Activated naive CD8-positive, alpha-beta T cell treated with anti-CD3 and anti-CD28 coated beads, Interleukin-2, amount 10 ng/mL, durations not matched to agents 7 days and 5 days (primary cell): Measurements from ENCODE around the gene IFI27. TPM values are rescaled to one million over a fixed set of nuclear protein-coding genes. Genes with fewer than 3 reads are reported as not detected.
"Not testable (repeated sequence)": the region's sequence is repeated elsewhere in the genome, so short reads cannot be mapped to it uniquely, and the experiment has no call there.

Experiments
- ATAC-seq: fragments of 150-1000 bp; cut with Tn5 transposase; one replicate; pipeline ENCODE4 v1.10.0; 2021; ENCODE audit warnings: low read depth, moderate library complexity
- POLR2A ChIA-PET: fragments of 350-600 bp; sonication (Branson Sonifier 250); formaldehyde crosslinking; loops from one replicate; lab custom pipeline; 2021; ENCODE audit warnings: antibody characterized with exemption; lab: Charles Lee
- DNase-seq: peaks from one replicate; pipeline ENCODE4 v3.0.0; 2021
- H3K27ac Mint-ChIP-seq: one replicate; pipeline ENCODE4 v1.8.0; 2022; ENCODE audit warnings: mild to moderate bottlenecking, mixed read lengths
- H3K27me3 Mint-ChIP-seq: one replicate; pipeline ENCODE4 v1.8.0; 2022; ENCODE audit warnings: mild to moderate bottlenecking, moderate library complexity, mixed read lengths
- H3K36me3 Mint-ChIP-seq: one replicate; pipeline ENCODE4 v1.8.0; 2021; ENCODE audit warnings: mild to moderate bottlenecking, mixed read lengths
- H3K4me1 Mint-ChIP-seq: one replicate; pipeline ENCODE4 v1.8.0; 2021; ENCODE audit warnings: mixed read lengths
- H3K4me3 Mint-ChIP-seq: one replicate; pipeline ENCODE4 v1.8.0; 2022; ENCODE audit warnings: mild to moderate bottlenecking, moderate library complexity, mixed read lengths
- H3K9me3 Mint-ChIP-seq: one replicate; pipeline ENCODE4 v1.8.0; 2021; ENCODE audit warnings: mixed read lengths
- total RNA-seq, 2 experiments: library from RNA; stranded (reverse); gene quantifications; one replicate each; pipeline ENCODE4 v1.2.3, GENCODE V29; 2021

The IFI27 gene
- total RNA-seq, 2 experiments from 2014 or later, result 237 to 274 TPM

GRCh38 chr14:94153750-94154342, 43.3 kb downstream of the IFI27 start:
- H3K27ac Mint-ChIP-seq, result no peak overlapping the region
- ATAC-seq, result no peak
- peaks cover 33% of the 10 kb centered on the region for H3K27me3 Mint-ChIP-seq
- H3K9me3 Mint-ChIP-seq, result no peaks in the 10 kb centered on the region
- H3K36me3 Mint-ChIP-seq, result no peaks in the 10 kb centered on the region
- DNase-seq, result no peak
- POLR2A ChIA-PET, result no interaction called here
- no peak overlapping the region for H3K4me3 Mint-ChIP-seq
- peaks cover 12% of the 10 kb centered on the region for H3K4me1 Mint-ChIP-seq

GRCh38 chr14:94156143-94156542, 45.6 kb downstream of the IFI27 start:
- ATAC-seq, H3K27ac Mint-ChIP-seq, DNase-seq, H3K4me3 Mint-ChIP-seq, H3K36me3 Mint-ChIP-seq, H3K9me3 Mint-ChIP-seq, POLR2A ChIA-PET: not testable (repeated sequence)
- H3K4me1 Mint-ChIP-seq, result peaks cover 17% of the 10 kb centered on the region
- H3K27me3 Mint-ChIP-seq, result peaks cover 12% of the 10 kb centered on the region

DNA sequence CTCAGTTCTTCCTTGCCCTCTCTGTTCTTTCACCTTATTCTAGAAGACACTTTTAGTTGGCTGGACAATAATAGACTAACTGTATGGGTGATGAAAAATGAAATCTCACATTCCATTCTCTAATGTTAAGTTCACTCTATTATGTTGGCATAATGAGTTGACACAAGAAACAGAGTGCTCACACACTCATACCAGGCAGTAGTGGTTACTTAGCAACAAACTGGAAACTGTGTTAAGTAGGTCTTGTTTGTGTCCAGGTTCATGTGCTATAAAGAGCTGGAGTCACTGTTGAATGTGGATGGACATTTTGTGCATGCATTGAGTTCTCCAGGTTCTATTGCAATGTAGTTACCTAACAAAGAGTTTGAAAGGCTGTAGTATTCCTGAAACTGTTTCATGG, 46.7 kb downstream of the IFI27 start:
- ATAC-seq (no peak), DNase-seq (no peak)
- Mint-ChIP-seq H3K4me3 (no peak overlapping the region), H3K4me1 (peaks cover 24% of the 10 kb centered on the region), H3K9me3 (peaks cover 2% of the 10 kb centered on the region), H3K27me3 (peaks cover 10% of the 10 kb centered on the region), H3K27ac (no peak overlapping the region), H3K36me3 (no peaks in the 10 kb centered on the region)
- POLR2A ChIA-PET, result no interaction called here

GRCh38 chr14:94158239-94158883, 47.8 kb downstream of the IFI27 start:
- Mint-ChIP-seq H3K27ac (no peak overlapping the region), H3K27me3 (peaks cover 4% of the 10 kb centered on the region), H3K4me3 (peak overlapping the region; percentile 47), H3K4me1 (peaks cover 26% of the 10 kb centered on the region), H3K9me3 (peaks cover 2% of the 10 kb centered on the region), H3K36me3 (no peaks in the 10 kb centered on the region)
- DNase-seq (no peak), ATAC-seq (peak; percentile 86)
- POLR2A ChIA-PET, result no interaction called here

- no peak overlapping the region for H3K4me3 Mint-ChIP-seq
- H3K27ac Mint-ChIP-seq, result peak overlapping the region; percentile 59
- no peaks in the 10 kb centered on the region for H3K36me3 Mint-ChIP-seq
- POLR2A ChIA-PET, result interaction anchor here (0.8 kb wide), 1 partner anchor 8 kb away, joined by 3 read pairs; no protein-coding TSS in a partner anchor
- H3K9me3 Mint-ChIP-seq, result peaks cover 2% of the 10 kb centered on the region
- H3K4me1 Mint-ChIP-seq, result peaks cover 26% of the 10 kb centered on the region
- no peak for DNase-seq
- peaks cover 3% of the 10 kb centered on the region for H3K27me3 Mint-ChIP-seq
- ATAC-seq, result peak; percentile 23
These were observed 50.5 kb downstream of the IFI27 start for GRCh38 chr14:94161058-94161457.

GRCh38 chr14:94161981-94162380, 51.4 kb downstream of the IFI27 start:
- H3K4me1 Mint-ChIP-seq, result peaks cover 26% of the 10 kb centered on the region
- no peak for ATAC-seq
- no peak for DNase-seq
- POLR2A ChIA-PET, result interaction anchor here (1.0 kb wide), 1 partner anchor 13 kb away, joined by 3 read pairs; no protein-coding TSS in a partner anchor
- H3K27me3 Mint-ChIP-seq, result peaks cover 3% of the 10 kb centered on the region
- H3K36me3 Mint-ChIP-seq, result no peaks in the 10 kb centered on the region
- peaks cover 2% of the 10 kb centered on the region for H3K9me3 Mint-ChIP-seq
- H3K27ac Mint-ChIP-seq, result no peak overlapping the region
- H3K4me3 Mint-ChIP-seq, result no peak overlapping the region

- Mint-ChIP-seq H3K9me3 (peaks cover 2% of the 10 kb centered on the region), H3K27me3 (no peaks in the 10 kb centered on the region), H3K4me3 (no peak overlapping the region), H3K4me1 (peaks cover 26% of the 10 kb centered on the region), H3K36me3 (no peaks in the 10 kb centered on the region), H3K27ac (no peak overlapping the region)
- POLR2A ChIA-PET, result interaction anchor here (1.0 kb wide), 1 partner anchor 12 kb away, joined by 3 read pairs; no protein-coding TSS in a partner anchor
- ATAC-seq (no peak), DNase-seq (no peak)
These were observed 51.9 kb downstream of the IFI27 start for GRCh38 chr14:94162466-94162865.

DNA sequence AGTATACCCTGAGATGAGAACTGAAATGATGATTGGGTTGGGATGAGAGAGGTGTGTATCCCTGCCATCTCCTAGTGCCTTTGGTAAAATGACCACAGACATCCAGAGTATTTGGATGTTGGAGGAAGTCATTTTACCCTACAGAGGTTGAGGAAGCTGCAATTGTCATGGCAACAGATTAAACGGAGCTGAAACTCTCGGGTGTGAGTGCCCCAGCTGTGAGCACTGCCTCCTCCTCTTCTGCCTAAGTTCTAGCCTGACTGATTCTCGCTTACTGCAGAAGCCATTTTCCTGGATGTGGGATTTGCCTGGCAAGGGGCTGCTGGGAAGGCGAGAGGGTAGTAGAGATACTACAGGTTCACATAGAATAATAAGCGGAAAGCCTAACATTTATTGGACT, 53.3 kb downstream of the IFI27 start:
- H3K4me1 Mint-ChIP-seq, result peaks cover 14% of the 10 kb centered on the region
- DNase-seq (no peak), ATAC-seq (no peak)
- H3K27me3 Mint-ChIP-seq, result no peaks in the 10 kb centered on the region
- no peak overlapping the region for H3K27ac Mint-ChIP-seq
- H3K4me3 Mint-ChIP-seq, result no peak overlapping the region
- H3K36me3 Mint-ChIP-seq, result no peaks in the 10 kb centered on the region
- POLR2A ChIA-PET, result no interaction called here
- peaks cover 2% of the 10 kb centered on the region for H3K9me3 Mint-ChIP-seq

GRCh38 chr14:94164685-94165431, 54.3 kb downstream of the IFI27 start:
- Mint-ChIP-seq H3K4me1 (peaks cover 12% of the 10 kb centered on the region), H3K27me3 (peaks cover 5% of the 10 kb centered on the region), H3K9me3 (peaks cover 2% of the 10 kb centered on the region), H3K27ac (no peak overlapping the region), H3K4me3 (no peak overlapping the region), H3K36me3 (no peaks in the 10 kb centered on the region)
- POLR2A ChIA-PET, result no interaction called here
- ATAC-seq (no peak), DNase-seq (no peak)

DNA sequence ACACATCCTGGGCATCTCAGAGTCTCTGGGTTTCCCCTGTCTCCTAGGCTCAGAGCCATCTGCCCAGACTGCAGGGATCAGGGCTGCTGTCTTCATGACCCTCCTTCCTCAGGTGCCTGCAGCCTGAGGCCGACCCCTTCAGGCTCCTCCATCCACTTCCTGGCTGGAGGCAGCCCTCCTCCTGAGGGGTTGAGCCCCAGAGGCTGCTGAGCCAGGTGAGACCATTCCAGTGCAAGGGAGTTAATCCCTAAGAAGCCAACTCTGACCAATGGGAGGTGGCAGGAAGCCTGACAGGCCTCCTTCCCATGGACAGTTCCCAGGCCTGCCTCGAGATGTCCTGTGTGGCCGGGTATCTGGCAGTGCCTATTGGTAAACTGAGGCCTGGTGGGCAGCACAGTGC, 55.2 kb downstream of the IFI27 start:
- no peaks in the 10 kb centered on the region for H3K9me3 Mint-ChIP-seq
- H3K27ac Mint-ChIP-seq, result no peak overlapping the region
- H3K4me3 Mint-ChIP-seq, result no peak overlapping the region
- H3K36me3 Mint-ChIP-seq, result no peaks in the 10 kb centered on the region
- ATAC-seq (no peak), DNase-seq (no peak)
- peaks cover 5% of the 10 kb centered on the region for H3K27me3 Mint-ChIP-seq
- POLR2A ChIA-PET, result no interaction called here
- peaks cover 12% of the 10 kb centered on the region for H3K4me1 Mint-ChIP-seq

Other genes with a start within 250 kb of the IFI27 start
- not detected for gene FAM181A, start 183.4 kb upstream of the IFI27 start, total RNA-seq
- 10 to 100 TPM; 21.3 to 24.0 TPM for gene ASB2, start 134.2 kb upstream of the IFI27 start, total RNA-seq
- gene CCDC197, start 113.4 kb upstream of the IFI27 start, total RNA-seq, result under 1 TPM in 1 of 2 experiments, not detected in 1; 0.25 TPM
- under 1 TPM; 0.47 to 0.60 TPM for gene OTUB2, start 84.4 kb upstream of the IFI27 start, total RNA-seq
- 100 to 1,000 TPM; 232 to 237 TPM for gene DDX24, start 29.5 kb upstream of the IFI27 start, total RNA-seq
- 10 to 100 TPM; 36.1 to 39.8 TPM for gene IFI27L1, start 29.4 kb upstream of the IFI27 start, total RNA-seq
- gene IFI27L2, start 18.9 kb downstream of the IFI27 start, total RNA-seq, result 10 to 100 TPM; 76.4 to 77.9 TPM
- under 1 TPM; 0.47 to 0.57 TPM for gene PPP4R4, start 63.6 kb downstream of the IFI27 start, total RNA-seq
- gene SERPINA10, start 182.5 kb downstream of the IFI27 start, total RNA-seq, result not detected
- gene SERPINA6, start 212.6 kb downstream of the IFI27 start, total RNA-seq, result not detected